ENCODE results near the gene TXNRD1.
"Not testable (repeated sequence)": the region's sequence is repeated elsewhere in the genome, so short reads cannot be mapped to it uniquely, and the experiment has no call there.

The TXNRD1 gene

DNA sequence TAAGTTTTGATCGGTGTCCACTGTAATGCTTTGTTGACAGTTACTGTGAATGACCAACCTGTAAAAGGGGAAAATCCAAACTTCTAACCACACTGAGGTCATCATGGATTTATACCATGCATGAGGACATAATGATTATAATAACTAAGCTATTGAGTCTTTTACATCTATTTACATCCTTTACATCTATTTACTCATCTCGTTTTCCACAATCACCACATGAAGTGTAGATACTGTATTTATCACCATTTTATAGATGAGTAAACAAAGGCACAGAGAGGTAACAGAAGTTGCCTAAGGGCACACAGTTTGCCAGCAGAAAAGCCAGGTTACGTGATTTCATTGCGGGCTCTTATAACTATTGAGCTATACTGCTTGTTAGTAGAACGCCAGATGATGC lies 60.1 kb downstream of the TXNRD1 start:
- in situ Hi-C loops (cut with MboI; ENCODE audit: low sequenced_read_pairs): no loop called here

DNA sequence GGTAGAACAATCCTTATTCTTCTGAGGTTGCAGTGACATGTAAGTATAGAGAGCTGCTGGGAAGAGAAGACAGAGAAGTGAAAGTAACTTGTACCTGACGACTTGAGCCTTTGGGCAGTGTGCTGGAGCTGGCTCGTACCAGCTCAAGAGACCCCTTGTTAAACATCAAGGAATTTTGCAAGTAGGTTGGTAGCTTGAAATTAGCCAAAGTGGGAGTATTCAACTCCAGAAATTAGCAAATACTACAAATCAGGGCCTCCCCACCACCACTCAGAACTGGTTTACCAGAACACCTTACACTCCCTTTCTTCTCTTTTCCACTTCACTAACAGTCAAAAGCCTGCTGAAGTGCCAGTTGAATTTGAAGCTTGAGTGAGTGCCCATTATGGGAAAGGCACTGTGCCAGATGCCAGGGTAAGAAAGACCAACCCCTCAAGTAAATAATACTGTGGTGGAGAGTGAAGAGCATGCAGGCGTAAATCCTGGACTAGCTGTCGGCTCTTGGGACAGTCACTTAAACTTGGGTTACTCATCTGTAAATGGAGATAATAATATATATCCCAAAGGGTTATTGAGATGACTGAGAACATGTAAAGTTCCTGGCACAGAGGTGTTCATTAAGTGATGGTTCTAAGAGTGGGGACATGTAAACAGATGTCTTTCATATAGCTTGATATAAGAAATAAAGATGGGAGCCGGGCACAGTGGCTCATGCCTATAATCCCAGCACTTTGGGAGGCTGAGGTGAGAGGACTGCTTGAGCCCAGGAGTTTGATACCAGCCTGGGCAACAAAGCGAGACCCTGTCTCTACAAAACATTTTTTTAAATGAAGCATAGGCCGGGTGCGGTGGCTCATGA lies 60.9 kb downstream of the TXNRD1 start:
- in situ Hi-C loops (cut with MboI; ENCODE audit: low sequenced_read_pairs): no loop called here

DNA sequence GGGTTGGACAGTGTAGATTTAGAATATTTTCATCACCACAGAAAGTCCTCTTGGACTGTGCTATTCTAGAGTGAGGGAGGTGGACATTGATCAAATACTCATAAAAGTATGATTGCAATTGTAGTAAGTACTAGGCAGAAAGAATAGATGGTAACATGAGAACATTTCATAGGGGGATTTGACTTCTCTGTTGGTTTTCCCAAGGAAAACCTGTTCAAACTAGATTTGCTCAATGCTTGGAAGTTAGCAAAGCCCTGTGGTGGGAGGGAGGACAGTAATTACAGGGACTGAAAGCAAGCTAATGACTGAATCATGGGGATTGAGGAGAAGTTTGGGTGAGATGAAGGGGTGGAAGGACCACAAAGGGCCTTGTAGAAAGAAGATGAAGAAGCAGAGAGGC lies 63.6 kb downstream of the TXNRD1 start:
- in situ Hi-C loops (cut with MboI; ENCODE audit: low sequenced_read_pairs): no loop called here

DNA sequence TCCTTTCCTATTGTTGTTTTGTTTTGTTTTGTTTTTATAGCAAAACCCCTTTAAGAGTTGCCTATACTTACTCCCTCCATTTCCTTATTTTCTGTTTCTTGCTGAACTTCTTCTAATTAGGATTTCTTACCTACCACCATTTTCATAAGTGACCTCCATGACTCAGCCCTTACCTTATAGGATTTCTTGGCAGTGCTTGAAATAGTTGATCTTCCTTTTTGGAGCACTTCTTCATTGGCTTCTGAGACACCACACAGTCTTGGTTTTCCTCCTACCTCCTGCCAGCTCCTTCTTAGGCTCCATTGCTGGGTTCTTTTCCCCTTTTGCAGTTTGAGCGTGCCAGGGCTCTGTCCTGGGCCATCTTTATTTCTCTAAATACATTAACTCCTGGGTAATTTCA lies 64.5 kb downstream of the TXNRD1 start:
- in situ Hi-C loops (cut with MboI; ENCODE audit: low sequenced_read_pairs): no loop called here

DNA sequence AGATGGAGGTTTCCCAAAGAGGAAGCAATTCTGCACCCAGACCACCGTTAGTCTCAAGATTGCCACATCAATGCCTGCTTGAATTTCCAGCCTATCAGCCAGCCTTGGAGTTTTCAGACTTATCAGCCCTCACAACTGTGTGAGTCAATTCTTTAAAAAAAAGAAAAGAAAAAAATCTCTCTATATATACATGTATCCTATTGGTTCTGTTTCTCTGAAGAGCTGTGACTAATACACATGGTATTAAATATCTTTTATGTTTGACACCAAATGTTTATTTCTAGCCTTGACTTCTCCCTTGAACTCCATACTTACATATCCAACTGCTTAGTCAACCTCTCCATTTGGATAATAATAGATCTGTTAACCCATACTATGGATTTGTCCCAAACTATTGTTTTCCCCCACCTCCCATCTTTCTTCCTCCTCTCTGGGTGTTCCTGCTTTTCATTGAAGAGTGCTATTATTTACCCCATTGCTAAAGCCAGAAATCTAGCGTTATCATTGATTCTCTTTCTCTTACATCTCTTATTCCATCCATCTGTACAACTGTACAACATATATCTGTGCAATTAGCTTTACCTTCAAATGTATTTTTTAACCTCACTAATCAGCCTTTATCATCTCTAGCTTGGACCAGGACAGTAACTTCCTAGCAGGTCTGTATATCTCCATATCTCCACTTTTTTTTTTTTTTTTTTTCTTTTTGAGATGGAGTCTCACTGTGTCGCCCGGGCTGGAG lies 65.3 kb downstream of the TXNRD1 start:
- in situ Hi-C loops (cut with MboI; ENCODE audit: low sequenced_read_pairs): no loop called here

DNA sequence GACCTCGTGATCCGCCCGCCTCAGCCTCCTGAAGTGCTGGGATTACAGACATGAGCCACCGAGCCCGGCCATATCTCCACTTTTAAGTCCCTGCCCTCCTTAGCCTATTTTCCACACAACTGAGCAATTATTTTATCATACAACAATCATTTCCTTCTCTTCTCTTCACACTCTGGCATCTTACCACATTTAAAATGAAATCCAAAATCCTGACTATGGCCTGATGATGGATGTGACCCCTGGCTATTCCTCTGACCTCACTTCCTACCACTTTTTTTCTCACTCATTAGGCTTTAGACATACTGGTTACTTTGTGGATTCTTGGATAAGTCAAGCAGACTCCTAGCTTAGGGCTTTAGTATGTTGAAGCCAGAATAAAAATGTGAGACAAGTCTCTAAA lies 66.1 kb downstream of the TXNRD1 start:
- in situ Hi-C loops (cut with MboI; ENCODE audit: low sequenced_read_pairs): no loop called here

DNA sequence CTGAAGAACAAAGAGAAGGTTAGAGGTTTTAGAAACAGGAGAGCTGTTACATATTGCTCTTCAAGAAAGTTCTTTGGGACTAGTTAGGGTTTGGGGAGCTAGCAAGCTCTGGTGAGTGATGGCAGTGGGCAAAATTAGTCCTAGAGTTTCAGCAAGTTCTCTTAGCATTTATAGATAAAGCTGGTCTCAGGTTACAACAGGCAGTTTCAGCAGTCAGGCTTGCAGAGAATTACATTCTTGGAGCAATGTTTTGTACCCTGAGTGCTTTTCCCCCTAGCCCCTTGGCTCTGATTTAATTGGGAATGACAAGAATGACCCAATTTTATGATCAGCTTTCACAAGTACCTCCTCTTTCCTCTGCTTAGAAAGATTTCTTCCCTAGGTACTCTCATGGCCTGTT lies 66.5 kb downstream of the TXNRD1 start:
- in situ Hi-C loops (cut with MboI; ENCODE audit: low sequenced_read_pairs): no loop called here

DNA sequence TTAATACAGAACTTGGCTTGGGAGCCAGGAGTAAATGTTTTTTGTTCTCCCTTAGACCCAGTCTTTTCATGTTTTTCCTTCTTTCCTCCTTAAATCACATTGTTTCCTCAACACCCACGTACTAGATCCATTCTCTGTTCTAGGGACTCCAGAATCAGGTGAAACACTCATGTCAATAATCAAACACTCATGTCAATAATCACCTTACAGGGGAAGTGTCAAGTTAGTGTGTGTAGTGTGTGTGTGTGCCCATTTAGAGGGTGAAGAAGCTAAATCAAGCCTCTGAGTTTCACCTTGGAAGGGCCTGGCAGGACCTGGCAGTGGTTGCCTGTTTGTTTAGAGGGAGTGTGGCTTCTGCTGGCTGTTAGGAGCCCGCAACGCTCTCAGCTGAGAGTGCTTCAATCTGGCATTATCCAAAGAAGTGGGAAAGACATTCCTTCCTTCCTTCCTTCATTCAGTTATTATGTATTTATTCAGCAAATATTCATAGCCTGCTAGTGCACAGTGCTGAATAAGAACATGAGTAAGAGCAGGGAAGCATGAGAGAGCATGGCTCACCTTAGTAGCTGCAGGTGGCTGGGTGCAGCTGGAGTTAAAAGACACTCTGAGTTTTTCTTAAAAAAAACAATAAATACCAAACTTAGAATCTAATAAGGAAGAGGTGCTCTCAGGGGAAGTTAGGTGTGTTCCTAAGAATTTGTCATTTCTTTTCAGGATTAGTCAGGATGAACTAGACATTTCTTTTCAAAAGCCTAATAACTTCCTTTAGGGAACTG lies 70.3 kb downstream of the TXNRD1 start:
- in situ Hi-C loops (cut with MboI; ENCODE audit: low sequenced_read_pairs): no loop called here

DNA sequence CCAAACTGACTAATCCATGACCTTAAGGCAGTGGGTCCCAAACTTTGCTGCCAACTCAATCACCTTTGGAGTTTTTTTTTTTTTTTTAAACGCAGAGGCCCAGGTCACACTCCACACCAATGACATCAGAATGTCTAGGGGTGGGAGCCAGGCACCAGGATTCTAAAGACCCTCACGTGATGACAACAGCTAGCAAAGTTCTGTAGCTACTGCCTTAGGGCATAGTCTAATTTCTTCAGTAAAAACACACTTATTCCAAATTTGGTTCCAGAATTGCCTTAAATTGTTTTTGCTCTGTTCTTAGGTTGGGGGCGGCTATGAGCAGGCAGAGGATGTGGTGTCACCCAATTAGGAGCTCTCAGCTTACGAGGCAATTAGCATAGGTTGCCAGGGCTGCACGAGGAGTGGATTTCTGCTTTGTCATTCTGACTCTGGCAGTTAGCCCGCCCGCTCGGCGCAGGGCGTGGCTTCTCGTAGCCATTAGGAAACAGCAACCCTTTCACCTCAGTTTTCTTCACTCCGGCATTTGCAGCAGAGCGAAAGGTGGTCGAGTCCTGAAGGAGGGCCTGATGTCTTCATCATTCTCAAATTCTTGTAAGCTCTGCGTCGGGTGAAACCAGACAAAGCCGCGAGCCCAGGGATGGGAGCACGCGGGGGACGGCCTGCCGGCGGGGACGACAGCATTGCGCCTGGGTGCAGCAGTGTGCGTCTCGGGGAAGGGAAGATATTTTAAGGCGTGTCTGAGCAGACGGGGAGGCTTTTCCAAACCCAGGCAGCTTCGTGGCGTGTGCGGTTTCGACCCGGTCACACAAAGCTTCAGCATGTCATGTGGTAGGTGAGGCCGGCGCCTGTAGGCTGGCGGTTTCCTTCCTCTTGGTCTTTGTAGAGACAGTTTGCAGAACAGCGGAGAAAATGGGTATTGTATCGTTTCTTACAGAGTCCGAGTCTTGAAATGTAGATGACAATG lies 71.2 kb downstream of the TXNRD1 start:
- in situ Hi-C loops (cut with MboI; ENCODE audit: low sequenced_read_pairs): no loop called here

DNA sequence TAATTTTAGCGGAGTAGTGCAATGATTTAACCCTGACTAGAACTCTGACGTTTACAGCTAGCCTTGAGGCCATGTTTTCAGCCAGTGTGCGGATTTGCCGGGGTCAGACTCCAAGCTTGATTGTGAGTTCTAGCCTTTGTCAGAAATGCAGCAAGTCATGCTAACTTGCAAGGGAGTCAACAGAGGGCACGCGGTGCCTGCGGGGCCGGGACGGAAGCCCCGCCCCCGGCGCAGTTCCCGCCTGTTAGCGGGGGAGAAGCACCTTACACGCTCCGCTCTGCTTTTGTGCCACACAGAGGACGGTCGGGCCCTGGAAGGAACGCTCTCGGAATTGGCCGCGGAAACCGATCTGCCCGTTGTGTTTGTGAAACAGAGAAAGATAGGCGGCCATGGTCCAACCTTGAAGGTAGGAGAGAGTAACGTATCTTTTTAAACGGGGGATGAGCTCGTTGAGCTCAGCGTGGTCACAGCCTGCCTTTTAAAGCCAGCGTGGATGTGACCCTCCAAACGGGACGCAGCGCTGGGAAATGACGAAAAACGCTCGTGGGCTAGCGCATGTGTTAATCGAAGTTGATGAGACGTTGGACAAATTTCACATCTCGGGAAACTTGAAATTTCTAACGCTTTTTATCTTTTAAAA lies 73.2 kb downstream of the TXNRD1 start:
- in situ Hi-C loops (cut with MboI; ENCODE audit: low sequenced_read_pairs): no loop called here

DNA sequence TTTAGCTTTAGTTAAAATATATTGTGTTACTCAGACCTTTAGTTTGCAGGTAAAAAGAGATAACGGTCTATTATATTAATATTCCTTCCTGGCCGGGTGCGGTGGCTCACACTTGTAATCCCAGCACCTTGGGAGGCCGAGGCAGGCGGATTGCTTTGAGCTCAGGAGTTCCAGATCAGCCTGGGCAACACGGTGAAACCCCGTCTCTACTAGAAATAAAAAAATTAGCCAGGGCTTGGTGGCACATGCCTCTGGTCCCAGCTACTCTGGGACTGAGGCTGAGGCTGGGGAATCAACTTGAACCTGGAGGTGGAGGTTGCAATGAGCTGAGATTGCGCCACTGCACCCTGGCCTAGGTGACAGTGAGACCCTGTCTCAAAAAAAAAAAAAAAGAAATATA lies 74.7 kb downstream of the TXNRD1 start:
- in situ Hi-C loops (cut with MboI; ENCODE audit: low sequenced_read_pairs): no loop called here

DNA sequence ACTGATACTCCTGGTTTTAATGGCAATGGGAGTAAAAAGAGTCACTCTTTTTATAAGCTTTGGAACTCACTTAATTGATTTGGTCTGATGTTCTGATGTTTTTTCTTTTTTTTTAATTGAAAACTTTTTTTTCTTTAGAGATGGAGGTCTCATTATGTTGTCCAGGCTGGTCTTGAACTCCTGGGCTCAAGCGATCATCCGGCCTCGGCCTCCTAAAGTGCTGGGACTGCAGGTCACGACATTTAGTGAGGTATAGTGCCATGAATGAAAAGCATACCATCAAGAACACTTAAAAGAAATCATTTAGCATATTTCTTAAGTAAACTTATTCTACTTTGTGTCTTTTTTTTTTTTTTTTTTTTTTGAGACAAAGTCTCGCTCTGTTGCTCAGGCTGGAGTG lies 75.3 kb downstream of the TXNRD1 start:
- in situ Hi-C loops (cut with MboI; ENCODE audit: low sequenced_read_pairs): no loop called here

DNA sequence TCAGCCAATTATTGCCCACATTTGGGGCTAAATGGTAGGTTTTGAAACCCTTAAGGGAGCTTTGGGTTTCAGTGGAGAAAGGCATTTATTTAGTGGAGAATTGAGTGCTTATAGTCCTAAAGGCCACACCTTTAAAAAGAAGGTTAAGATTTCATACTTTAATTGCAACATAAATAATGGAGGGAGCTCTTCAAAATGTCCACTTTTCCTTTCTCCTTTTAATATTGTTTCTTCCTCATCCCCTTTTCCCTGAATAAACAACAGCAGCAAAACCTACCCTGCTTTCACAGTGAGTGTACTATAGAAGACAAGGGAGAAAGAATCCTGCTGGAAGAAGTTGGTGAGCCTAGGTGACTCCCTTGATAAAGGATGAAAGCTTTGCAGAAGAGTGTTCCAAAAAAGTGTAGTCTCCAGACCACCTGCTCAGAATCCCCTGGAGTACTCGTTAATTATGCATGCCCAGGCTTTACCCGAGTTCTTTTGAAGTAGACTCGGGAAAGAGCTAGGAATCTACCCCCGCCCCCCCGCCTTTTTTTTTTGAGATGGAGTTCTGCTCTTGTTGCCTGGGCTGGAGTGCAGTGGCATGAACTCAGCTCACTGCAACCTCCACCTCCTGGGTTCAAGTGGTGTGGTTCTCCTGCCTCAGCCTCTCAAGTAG lies 76.4 kb downstream of the TXNRD1 start:
- in situ Hi-C loops (cut with MboI; ENCODE audit: low sequenced_read_pairs): no loop called here

DNA sequence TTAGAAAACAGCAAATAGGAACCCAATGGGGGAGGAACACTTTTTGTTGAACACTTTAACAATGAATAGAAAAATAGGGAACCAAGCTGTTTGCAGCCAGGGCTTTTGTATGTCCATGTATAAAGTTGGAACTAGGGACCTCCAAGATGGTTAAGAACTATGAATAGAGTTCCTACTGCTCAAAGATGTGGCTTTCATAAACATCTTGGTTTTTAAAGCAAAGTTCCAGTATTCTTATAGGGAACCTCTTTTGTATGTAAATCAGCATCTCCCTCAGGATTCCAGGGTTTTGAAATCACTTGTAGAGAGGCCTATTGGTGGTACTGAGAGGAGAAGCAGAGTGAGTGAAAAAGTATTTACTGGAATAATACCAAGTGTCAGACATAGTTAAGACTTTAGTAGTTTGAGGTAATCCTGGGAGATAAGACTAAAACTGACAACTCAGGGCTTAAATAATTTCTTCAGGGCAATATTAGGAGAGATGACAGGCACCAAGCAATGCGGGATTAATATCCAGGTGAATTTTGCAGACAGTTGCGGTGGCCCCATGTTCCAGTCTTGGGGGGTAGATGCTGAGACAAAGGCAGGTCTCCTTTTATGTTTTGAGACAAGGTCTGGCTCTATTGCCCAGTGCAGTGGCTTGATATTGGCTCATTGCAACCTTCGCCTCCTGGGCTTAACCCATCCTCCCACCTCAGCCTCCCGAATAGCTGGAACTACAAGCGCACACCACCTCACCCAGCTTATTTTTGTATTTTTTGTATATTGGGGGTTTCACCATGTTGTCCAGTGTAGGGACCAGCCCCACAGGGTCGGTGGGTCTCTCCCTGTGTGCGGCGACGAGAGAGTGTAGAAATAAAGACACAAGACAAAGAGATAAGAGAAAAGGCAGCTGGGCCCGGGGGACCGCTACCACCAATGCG lies 77.6 kb downstream of the TXNRD1 start:
- in situ Hi-C loops (cut with MboI; ENCODE audit: low sequenced_read_pairs): no loop called here

DNA sequence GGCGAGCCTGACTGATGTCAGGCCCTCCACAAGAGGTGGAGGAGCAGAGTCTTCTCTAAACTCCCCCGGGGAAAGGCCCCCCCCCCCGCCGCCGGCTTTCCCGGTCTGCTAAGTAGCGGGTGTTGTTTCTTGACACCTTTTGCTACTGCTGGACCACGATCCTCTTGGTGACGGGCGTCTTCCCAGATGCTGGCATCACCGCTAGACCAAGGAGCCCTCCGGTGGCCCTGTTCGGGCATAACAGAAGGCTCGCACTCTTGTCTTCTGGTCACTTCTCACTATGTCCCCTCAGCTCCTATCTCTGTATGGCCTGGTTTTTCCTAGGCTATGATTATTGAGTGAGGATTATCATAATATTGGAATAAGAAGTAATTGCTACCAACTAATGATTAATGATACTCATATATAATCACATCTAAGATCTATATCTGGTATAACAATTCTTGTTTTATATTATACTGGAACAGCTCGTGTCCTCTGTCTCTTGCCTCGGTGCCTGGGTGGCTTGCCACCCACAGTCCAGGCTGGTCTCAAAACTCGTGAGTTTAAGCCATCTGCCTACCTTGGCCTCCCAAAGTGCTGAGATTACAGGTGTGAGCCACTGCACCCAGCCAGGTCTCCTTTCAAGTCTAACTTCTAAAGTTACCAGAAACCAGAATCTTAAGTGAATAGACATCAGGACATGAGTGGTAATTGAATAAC lies 78.7 kb downstream of the TXNRD1 start:
- in situ Hi-C loops (cut with MboI; ENCODE audit: low sequenced_read_pairs): not testable (repeated sequence)

DNA sequence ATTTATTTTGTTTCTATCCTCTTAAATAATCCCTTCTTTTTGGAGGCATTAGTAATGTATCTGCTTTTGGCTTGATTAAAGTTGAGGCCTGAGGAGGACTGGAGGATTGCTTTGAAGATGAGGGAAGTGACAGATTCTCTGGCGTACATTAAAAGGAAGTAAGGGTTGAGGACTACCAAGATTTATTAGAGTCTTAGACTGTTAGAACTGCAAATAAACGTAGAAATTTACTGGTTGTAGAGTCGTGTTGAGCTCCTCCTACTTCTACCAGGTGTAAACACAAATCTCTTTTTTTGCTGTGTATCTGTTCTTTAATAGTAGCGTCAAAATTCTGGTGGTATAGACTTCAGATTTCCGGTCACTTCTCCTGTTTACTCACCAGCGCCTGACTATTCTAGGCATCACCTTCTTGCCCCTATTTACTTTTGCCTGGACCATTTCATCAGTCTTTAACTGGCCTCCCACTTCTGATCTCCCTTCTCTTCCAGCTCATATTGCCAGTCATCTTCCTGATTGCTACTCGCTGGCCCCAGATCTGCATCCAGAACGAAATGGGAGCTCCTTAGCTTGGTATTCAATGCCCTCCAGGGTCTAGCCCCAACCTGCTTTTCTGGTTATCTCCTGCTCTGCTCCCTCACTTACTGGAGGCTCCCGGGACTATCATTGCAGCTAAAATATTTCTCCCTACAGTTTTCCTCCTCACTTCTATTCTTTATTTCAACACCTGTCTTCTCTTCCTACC lies 79.5 kb downstream of the TXNRD1 start:
- in situ Hi-C loops (cut with MboI; ENCODE audit: low sequenced_read_pairs): no loop called here

DNA sequence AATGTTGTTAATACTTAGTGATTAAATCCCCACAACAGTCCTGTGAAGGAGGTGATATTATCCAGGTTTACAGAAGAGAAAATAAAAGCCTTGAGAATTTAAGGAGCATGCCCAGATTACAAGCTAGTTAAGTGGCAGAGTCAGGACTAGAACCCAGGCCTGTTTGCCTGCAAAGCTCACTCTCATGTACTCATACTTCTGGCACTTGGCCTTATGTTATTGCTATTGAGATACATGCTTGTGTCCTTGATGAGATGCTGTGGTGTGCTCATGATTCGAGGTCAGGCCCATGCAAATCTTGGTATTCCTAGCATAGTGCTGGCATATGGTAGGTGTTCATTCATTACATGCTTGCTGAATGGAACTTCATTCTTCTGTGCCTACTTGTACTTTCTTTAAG lies 80.4 kb downstream of the TXNRD1 start:
- in situ Hi-C loops (cut with MboI; ENCODE audit: low sequenced_read_pairs): no loop called here
